LNCAP (cell line): ENCODE data around the gene PTPRN2.

Experiments used
- TF ChIP-seq, protein P1 (sequence below): fragments of 450-650 bp; IDR thresholded peaks from 2 replicates; pipeline ENCODE4 v1.5.1; 2017; ENCODE audit warnings: mild to moderate bottlenecking

PTPRN2 gene

DNA sequence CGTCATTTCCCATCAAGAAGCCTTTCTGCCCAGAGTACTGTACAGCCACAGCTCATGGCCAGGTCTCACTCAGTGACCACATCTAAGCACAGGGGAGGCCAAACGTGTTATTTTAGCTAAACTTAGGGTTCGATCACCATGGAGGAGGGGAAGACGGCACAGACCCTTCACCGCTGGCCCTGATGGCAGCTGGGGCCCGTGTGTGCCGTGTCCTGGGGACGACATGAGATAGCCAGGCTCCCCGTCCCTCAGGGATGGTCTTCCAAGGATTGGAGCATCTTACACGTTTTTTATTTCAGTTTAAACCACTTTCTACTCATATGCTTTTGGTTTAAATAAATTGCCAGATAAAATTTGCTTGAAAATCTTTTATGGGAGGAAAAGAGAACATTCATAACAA, 737.9 kb downstream of the PTPRN2 start:
- TF ChIP-seq, protein P1, sequence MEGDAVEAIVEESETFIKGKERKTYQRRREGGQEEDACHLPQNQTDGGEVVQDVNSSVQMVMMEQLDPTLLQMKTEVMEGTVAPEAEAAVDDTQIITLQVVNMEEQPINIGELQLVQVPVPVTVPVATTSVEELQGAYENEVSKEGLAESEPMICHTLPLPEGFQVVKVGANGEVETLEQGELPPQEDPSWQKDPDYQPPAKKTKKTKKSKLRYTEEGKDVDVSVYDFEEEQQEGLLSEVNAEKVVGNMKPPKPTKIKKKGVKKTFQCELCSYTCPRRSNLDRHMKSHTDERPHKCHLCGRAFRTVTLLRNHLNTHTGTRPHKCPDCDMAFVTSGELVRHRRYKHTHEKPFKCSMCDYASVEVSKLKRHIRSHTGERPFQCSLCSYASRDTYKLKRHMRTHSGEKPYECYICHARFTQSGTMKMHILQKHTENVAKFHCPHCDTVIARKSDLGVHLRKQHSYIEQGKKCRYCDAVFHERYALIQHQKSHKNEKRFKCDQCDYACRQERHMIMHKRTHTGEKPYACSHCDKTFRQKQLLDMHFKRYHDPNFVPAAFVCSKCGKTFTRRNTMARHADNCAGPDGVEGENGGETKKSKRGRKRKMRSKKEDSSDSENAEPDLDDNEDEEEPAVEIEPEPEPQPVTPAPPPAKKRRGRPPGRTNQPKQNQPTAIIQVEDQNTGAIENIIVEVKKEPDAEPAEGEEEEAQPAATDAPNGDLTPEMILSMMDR = no peak

DNA sequence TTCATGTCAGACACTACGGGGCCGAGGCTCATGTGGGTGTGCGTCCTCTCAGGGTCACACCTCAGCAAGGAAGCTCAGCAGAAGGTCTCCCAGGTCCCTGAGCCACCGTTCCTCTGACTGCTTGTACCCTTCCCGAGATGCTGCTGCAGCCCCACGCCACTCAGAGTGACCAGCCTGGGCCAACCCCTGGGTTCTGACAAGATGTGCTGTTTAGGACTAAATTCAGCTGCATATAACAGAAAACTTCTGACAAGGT, 738.4 kb downstream of the PTPRN2 start:
- TF ChIP-seq, protein P1 = no peak

DNA sequence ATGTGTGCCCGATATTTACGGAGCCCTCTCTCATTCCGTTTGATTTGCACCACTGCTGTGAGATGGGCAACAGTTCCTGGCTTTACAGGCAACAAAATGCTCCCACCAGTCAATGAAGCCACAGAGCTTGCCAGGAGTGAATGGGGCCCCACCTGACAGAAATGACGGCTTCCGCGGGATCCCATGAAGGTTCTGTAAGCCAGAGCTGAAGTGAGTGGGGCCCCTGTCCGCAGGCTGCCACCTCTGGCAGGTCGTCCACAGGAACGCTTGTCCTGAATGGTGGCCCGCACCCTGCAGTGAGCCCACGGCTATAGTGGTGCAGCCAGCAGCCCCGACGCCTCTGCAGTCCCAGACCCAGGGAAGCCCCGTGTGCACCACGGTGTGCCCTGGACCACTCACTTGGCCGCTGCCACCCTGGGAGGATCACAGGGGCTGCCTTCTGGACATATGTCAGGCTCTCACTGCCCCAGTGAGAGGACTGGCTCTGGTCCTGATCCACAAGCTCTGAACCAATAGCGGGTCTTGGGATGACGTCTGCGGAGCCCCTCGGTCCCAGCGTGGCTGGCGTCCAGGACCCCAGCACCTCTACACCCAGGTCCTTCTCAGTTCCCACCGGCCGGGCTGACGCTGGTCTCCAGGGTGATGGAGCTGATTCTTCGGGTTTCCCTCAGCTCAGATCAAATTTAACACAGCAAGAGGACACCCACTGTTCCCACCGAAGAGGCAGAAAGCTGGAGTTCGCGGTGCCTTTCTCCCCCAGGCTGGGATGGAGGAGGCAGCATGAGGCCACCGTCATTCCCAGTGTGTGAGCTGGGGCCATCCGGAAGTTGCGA, 738.9 kb downstream of the PTPRN2 start:
- TF ChIP-seq, protein P1 = no peak

DNA sequence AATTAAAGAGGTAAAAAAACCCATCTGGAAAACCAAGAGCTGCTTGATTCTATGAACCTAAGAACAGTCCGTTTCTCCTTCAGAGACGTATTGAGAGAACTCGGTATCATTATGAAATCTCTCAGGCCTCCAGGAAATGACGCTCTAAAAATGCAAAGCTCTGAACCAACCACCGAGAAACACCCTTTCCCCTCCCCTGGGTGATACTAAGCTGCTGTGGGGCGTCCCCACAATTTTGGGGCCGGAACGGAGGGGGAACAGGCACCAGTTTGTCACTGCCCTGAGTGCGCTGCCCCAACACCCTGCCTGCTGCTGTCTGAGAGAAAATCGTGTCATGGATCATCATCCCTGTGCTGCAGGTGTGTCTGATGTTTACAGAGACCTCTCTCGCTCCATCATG, 741.4 kb downstream of the PTPRN2 start:
- TF ChIP-seq, protein P1 = no peak

DNA sequence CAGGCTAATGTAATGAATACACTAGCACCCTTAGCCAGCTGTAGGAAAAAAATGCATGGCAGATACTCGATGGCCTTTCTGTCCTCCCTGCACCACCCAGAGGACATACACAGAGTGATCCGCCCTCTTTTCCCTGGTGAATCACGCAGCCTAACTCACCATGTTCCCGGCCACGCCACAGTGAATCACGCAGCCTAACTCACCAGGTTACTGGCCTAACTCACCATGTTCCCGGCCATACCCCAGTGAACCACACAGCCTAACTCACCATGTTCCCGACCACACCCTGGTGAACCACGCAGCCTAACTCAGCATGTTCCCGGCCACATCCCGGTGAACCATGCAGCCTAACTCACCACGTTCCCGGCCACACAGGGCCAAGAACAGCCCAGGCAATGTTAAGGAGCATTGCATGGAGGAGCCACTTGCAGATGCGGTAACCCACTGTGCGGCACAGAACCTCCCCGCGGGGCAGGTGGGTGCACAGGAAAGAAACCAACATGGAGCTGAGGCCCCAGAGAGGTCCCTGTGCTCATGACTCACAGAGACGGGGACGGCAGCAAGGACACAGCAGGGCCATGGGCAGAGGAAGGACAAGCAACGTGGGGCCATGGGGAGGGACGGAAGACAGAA, 742.3 kb downstream of the PTPRN2 start:
- TF ChIP-seq, protein P1 = no peak

DNA sequence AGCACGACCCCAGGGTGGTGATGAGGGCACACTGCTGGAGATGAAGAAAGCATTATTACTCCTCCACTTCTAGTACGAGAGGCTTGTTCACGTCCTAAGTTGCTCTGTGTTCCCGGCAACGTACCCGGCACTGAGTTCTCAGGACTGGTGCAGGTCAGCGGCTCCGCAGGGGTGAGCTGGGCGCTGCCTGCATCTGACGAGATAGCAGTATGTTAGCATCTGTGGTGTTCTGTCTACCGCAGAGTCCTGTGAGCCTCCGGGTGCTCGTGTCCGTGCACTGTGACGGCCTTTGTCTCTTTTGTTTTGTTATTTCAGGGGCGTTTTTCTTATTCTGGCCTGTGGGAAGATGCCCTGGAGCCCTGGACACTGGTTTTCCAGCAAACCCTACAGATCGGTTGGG, 743.0 kb downstream of the PTPRN2 start:
- TF ChIP-seq, protein P1 = no peak

DNA sequence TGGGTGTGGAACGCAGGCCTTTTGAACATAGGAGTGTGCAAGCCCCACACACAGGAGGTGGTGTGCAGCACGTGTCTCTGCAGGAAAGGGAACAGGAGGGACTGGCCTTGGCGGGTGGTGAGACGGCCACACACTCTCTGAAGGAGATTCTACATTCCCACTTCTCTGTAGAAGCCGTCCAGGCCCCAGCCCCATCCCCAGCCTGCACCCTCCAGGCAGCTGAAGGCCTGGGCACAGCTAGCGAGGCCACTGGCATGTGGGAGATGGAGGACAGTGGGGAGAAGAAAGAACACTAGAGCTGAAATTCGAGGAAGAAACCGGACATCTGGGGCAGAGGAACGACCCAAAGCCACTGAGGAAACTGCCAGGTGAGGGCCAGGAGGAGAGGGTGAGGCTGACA, 743.5 kb downstream of the PTPRN2 start:
- TF ChIP-seq, protein P1 = no peak
